ENCODE data around the gene AKR7A3. TPM values are rescaled to one million over a fixed set of nuclear protein-coding genes. Genes with fewer than 3 reads are reported as not detected.
A peak's percentile ranks its signal among the peaks of the same experiment; 100 is the strongest.
"Not testable (repeated sequence)": the region's sequence is repeated elsewhere in the genome, so short reads cannot be mapped to it uniquely, and the experiment has no call there.

AKR7A3 gene
- total RNA-seq, 4 donors from 2014 or later, result 1.2 to 4.3 TPM; not detected in 2

- no peak overlapping the region for H3K27ac ChIP-seq
- no peaks in the 10 kb centered on the region for H3K36me3 ChIP-seq
- H3K9me3 ChIP-seq, result no peaks in the 10 kb centered on the region
- no peak for DNase-seq
- intact Hi-C loops (cut with DNase I; ENCODE audit: low total_unique reads), result no loop called here
- no peak overlapping the region for H3K4me3 ChIP-seq
- peaks cover 0 to 12% of the 10 kb centered on the region in 2 donors for H3K4me1 ChIP-seq
- no peaks in the 10 kb centered on the region for H3K27me3 ChIP-seq
- TF ChIP-seq CTCF (IDR thresholded peaks at IDR 0.05) (no peak), POLR2A (IDR thresholded peaks at IDR 0.05) (no peak)
These were observed 31.2 kb downstream of the AKR7A3 start for GRCh38 chr1:19257178-19257914.

GRCh38 chr1:19256301-19256700 is 32.3 kb downstream of the AKR7A3 start:
- H3K36me3 ChIP-seq; H3K4me3 ChIP-seq; H3K27me3 ChIP-seq; H3K9me3 ChIP-seq; DNase-seq; H3K27ac ChIP-seq; intact Hi-C loops (cut with DNase I; ENCODE audit: low total_unique reads): not testable (repeated sequence)
- H3K4me1 ChIP-seq, result peaks cover 0 to 12% of the 10 kb centered on the region in 2 donors

- Histone ChIP-seq H3K27ac (no peak overlapping the region), H3K9me3 (no peaks in the 10 kb centered on the region), H3K27me3 (no peaks in the 10 kb centered on the region), H3K4me1 (peaks cover 0 to 12% of the 10 kb centered on the region in 2 donors), H3K36me3 (no peaks in the 10 kb centered on the region), H3K4me3 (no peak overlapping the region)
- intact Hi-C loops (cut with DNase I; ENCODE audit: low total_unique reads), result no loop called here
- no peak for DNase-seq
- TF ChIP-seq POLR2A (IDR thresholded peaks at IDR 0.05) (no peak), CTCF (IDR thresholded peaks at IDR 0.05) (no peak)
These were observed 33.3 kb downstream of the AKR7A3 start for GRCh38 chr1:19255288-19255687.

- intact Hi-C loops (cut with DNase I; ENCODE audit: low total_unique reads), result no loop called here
- H3K27ac ChIP-seq, result no peak overlapping the region
- H3K27me3 ChIP-seq, result no peaks in the 10 kb centered on the region
- H3K36me3 ChIP-seq, result no peaks in the 10 kb centered on the region
- peaks cover 0 to 12% of the 10 kb centered on the region in 2 donors for H3K4me1 ChIP-seq
- TF ChIP-seq CTCF (IDR thresholded peaks at IDR 0.05) (no peak), POLR2A (IDR thresholded peaks at IDR 0.05) (no peak)
- no peaks in the 10 kb centered on the region for H3K9me3 ChIP-seq
- DNase-seq, result no peak
- no peak overlapping the region for H3K4me3 ChIP-seq
These were observed 34.2 kb downstream of the AKR7A3 start for GRCh38 chr1:19254416-19254815.

GRCh38 chr1:19251305-19252196 is 37.0 kb downstream of the AKR7A3 start, which contains the start of the genes EMC1 and MRTO4:
EMC1 (minus strand) TSS chr1:19251524; CDS start chr1:19251509, 15 bp downstream.
MRTO4 (plus strand) TSS chr1:19251805; CDS start chr1:19251836, 31 bp downstream.
- Histone ChIP-seq H3K4me3 (peak within 1 kb of the TSS; percentile 80 to 82), H3K4me1 (peaks cover 0 to 12% of the 10 kb centered on the region in 2 donors), H3K27me3 (no peaks in the 10 kb centered on the region), H3K9me3 (no peaks in the 10 kb centered on the region), H3K27ac (peak within 1 kb of the TSS; percentile 93 to 95), H3K36me3 (no peaks in the 10 kb centered on the region)
- DNase-seq, result peak; percentile 70 to 88
- TF ChIP-seq CTCF (IDR thresholded peaks at IDR 0.05), result peak in 2 of 4 experiments; percentile 14 to 39
- peak in 1 of 2 donors; percentile 57 for TF ChIP-seq POLR2A (IDR thresholded peaks at IDR 0.05)
- intact Hi-C loops (cut with DNase I; ENCODE audit: low total_unique reads), result no loop called here

Measured in uterus (tissue), 4 donors.